GM12878 (cell line): ENCODE data around the gene MPRIP. TPM values are rescaled to one million over a fixed set of nuclear protein-coding genes. Genes with fewer than 3 reads are reported as not detected.

ENCODE experiments used
- ATAC-seq: fragments of 200-7000 bp; cut with Tn5 transposase; 3 replicates; pipeline ENCODE4 v1.9.1; 2020; ENCODE audit warnings: mild to moderate bottlenecking, moderate library complexity
- BruUV-seq: library from RNA; stranded (reverse); fragments of 400-500 nt; replicated peaks from 2 replicates; lab custom pipeline; 2021; lab: Mats Ljungman, UMichigan
- CTCF ChIA-PET: fragments of 300-600 bp; sonication (Branson Sonifier 250); formaldehyde crosslinking; extraction: SDS; loops from one replicate; lab custom pipeline; 2021; ENCODE audit warnings: inconsistent platforms; lab: Yijun Ruan, JAX
- POLR2A ChIA-PET: fragments of 350-600 bp; formaldehyde crosslinking; extraction: SDS; loops from one replicate; lab custom pipeline; 2021; ENCODE audit warnings: inconsistent platforms; lab: Charles Lee
- RAD21 ChIA-PET: fragments of 300-600 bp; sonication (Branson Sonifier 250); formaldehyde crosslinking; loops from one replicate; lab custom pipeline; 2023; ENCODE audit warnings: antibody characterized with exemption; ENCODE audit not compliant: unreplicated experiment; lab: Charles Lee
- SMC1A ChIA-PET: fragments of 300-600 bp; sonication (Branson Sonifier 250); formaldehyde crosslinking; loops from one replicate; lab custom pipeline; 2023; ENCODE audit not compliant: unreplicated experiment, uncharacterized antibody; lab: Charles Lee
- DNase-seq: peaks from one replicate; pipeline ENCODE4 v3.0.0-alpha.2; 2011; ENCODE audit warnings: low read depth, low spot score
- FAIRE-seq: peaks from 3 replicates; lab custom pipeline; 2011; peaks lifted over from hg19 to GRCh38; lab: Jason Lieb, UNC
- H2AFZ ChIP-seq: 2 replicates; pipeline ENCODE4 v1.6.0; 2011; ENCODE audit warnings: low read depth, low read length, control low read depth; ENCODE audit not compliant: control insufficient read depth
- H3K27ac ChIP-seq: 2 replicates; pipeline ENCODE4 v1.5.1; 2011; ENCODE audit warnings: control low read depth; ENCODE audit not compliant: control insufficient read depth, insufficient read depth
- H3K27me3 ChIP-seq, 2 experiments: replicated peaks in 1 of 2; 2 replicates each; pipeline versions ENCODE4 v1.6.0 to v1.6.1; 2011; ENCODE audit warnings: low read length in 1 of 2; ENCODE audit not compliant: control insufficient read depth in 2 of 2, insufficient read depth in 2 of 2
- H3K36me3 ChIP-seq, 2 experiments: 2 replicates each; pipeline ENCODE4 v1.5.1; 2011; ENCODE audit warnings: low read length in 1 of 2; ENCODE audit not compliant: control insufficient read depth in 2 of 2, insufficient read depth in 2 of 2
- H3K4me1 ChIP-seq: 2 replicates; pipeline ENCODE4 v1.6.1; 2011; ENCODE audit warnings: mild to moderate bottlenecking, low read length, moderate library complexity, mixed read lengths; ENCODE audit not compliant: control insufficient read depth, insufficient read depth
- H3K4me2 ChIP-seq: 2 replicates; pipeline ENCODE4 v1.6.0; 2011; ENCODE audit warnings: control low read depth; ENCODE audit not compliant: control insufficient read depth, insufficient read depth
- H3K4me3 ChIP-seq: fragments of 200-600 bp; sonication (generic); 2 replicates; pipeline ENCODE4 v1.5.1; 2016
- H3K79me2 ChIP-seq: 2 replicates; pipeline ENCODE4 v1.6.0; 2011; ENCODE audit warnings: low read length; ENCODE audit not compliant: control insufficient read depth, insufficient read depth
- H3K9ac ChIP-seq: 2 replicates; pipeline ENCODE4 v1.8.0; 2011; ENCODE audit warnings: low read length, control low read depth, mixed read lengths; ENCODE audit not compliant: control insufficient read depth, insufficient read depth
- H3K9me3 ChIP-seq: replicated peaks from 3 replicates; pipeline ENCODE4 v1.5.1; 2011; ENCODE audit warnings: mild to moderate bottlenecking, low read length; ENCODE audit not compliant: control insufficient read depth, insufficient read depth
- H4K20me1 ChIP-seq: 2 replicates; pipeline ENCODE4 v1.6.0; 2011; ENCODE audit not compliant: control insufficient read depth, insufficient read depth
- EED ChIP-seq: sonication (generic); IDR thresholded peaks from 2 replicates; pipeline ENCODE4 v1.6.1; 2016; ENCODE audit warnings: antibody characterized with exemption, low read depth
- ESRRA ChIP-seq: IDR thresholded peaks from 2 replicates; pipeline ENCODE4 v1.6.1; 2012; ENCODE audit warnings: mild to moderate bottlenecking, low read length, improper control_type of control experiment
- KAT2A ChIP-seq: conservative IDR thresholded peaks from 2 replicates; pipeline ENCODE4 v1.6.1; 2011; ENCODE audit warnings: low read depth, low read length; ENCODE audit not compliant: control insufficient read depth
- MYB ChIP-seq: fragments of 150-350 bp; IDR thresholded peaks from 2 replicates; pipeline ENCODE4 v1.6.1; 2014; ENCODE audit warnings: mild to moderate bottlenecking, low read depth, low read length, borderline replicate concordance
- PML ChIP-seq: IDR thresholded peaks from 2 replicates; pipeline ENCODE4 v1.6.1; 2012; ENCODE audit warnings: low read length, inconsistent platforms
- POLR2A ChIP-seq: IDR thresholded peaks from 2 replicates; pipeline ENCODE4 v1.6.1; 2011; ENCODE audit warnings: low read depth, mild to moderate bottlenecking, low read length
- RCOR1 ChIP-seq: conservative IDR thresholded peaks from 2 replicates; pipeline ENCODE4 v1.6.1; 2012; ENCODE audit warnings: low read depth, low read length, improper control_type of control experiment
- WRNIP1 ChIP-seq: IDR thresholded peaks from 2 replicates; pipeline ENCODE4 v1.6.1; 2011; ENCODE audit warnings: low read depth, low read length, improper control_type of control experiment, borderline replicate concordance
- WGBS: methylation state at CpG from one replicate; pipeline ENCODE4 v1.1.6; 2016; ENCODE audit warnings: low lambda C conversion rate; ENCODE audit not compliant: insufficient replicate concordance, insufficient coverage; ENCODE audit errors: missing lambda C conversion rate; 5-methylcytosine and 5-hydroxymethylcytosine counted together
- in situ Hi-C: fragments of 300-500 bp; cut with MboI; formaldehyde crosslinking; loops from 9 replicates; pipeline ENCODE4 v1.14.3; 2018; ENCODE audit warnings: mixed read lengths
- intact Hi-C: fragments of 100-400 bp; cut with micrococcal nuclease; formaldehyde crosslinking; loops from one replicate; pipeline ENCODE4 v1.14.2; 2022; ENCODE audit not compliant: unreplicated experiment
- polyA plus RNA-seq, 11 experiments: library from polyadenylated mRNA; depleted of rRNA in 4 of 11; unstranded in 6 of 11; stranded (reverse) in 5 of 11; fragments of >200 nt; fragmentation: Nextera tagmentation in 4 of 11; fragmentation: Illumina TruSeq in 1 of 11; extraction: Ambion mirVana in 4 of 11; extraction: Trizol in 1 of 11; gene quantifications; 1 replicate in 1 of 11; 2 replicates in 10 of 11; pipeline versions ENCODE4 v1.2.1 to v1.2.3, GENCODE V29; 2011 to 2016; ENCODE audit warnings: inconsistent platforms in 2 of 11, missing spikeins in 2 of 11, low read depth in 1 of 11
- total RNA-seq, 4 experiments: library from RNA; depleted of rRNA in 3 of 4; stranded (reverse); fragments of >200 nt in 3 of 4; fragmentation: Illumina TruSeq in 1 of 4; extraction: Trizol in 1 of 4; gene quantifications; 2 replicates each; pipeline versions ENCODE4 v1.2.1 to v1.2.3, GENCODE V29; 2013 to 2021
- TF ChIP-seq, protein P1 (sequence below): fragments of 450-650 bp; IDR thresholded peaks from 2 replicates; pipeline ENCODE4 v1.6.1; 2016; ENCODE audit warnings: mild to moderate bottlenecking, moderate library complexity, borderline replicate concordance
- TF ChIP-seq, protein P2 (sequence below): IDR thresholded peaks from 2 replicates; pipeline ENCODE4 v1.6.1; 2012; ENCODE audit warnings: low read depth, low read length, improper control_type of control experiment

Gene MPRIP
- total and polyA plus RNA-seq, 10 of the 15 experiments (the other 5 are each of a cell fraction or from before 2014, with no cell fraction given): 16.5 to 168 (median 71.7) TPM

DNA sequence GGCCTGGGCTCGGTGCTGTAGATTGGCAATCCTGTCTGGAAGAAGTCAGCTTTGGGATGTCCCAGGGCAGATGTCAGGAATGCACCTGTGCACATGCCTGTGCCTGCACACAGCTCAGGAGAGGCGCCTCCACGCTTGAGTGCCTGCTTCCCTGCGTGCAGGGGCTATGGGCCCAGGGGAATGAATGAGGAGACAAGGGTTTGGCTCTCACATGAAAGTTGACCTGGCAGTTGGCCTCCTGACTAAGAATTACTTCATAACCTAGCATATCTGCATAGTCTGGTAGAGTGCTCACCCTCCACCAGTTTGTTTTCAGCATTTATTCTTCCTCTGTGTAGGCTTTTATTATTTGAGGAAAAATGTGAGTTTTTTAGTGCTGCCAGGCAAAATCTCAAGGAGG is 113.8 kb downstream of the MPRIP start:
- no peak overlapping the region for H3K4me2 ChIP-seq
- H3K36me3 ChIP-seq: peaks cover 23 to 28% of the 10 kb centered on the region in 2 experiments

DNA sequence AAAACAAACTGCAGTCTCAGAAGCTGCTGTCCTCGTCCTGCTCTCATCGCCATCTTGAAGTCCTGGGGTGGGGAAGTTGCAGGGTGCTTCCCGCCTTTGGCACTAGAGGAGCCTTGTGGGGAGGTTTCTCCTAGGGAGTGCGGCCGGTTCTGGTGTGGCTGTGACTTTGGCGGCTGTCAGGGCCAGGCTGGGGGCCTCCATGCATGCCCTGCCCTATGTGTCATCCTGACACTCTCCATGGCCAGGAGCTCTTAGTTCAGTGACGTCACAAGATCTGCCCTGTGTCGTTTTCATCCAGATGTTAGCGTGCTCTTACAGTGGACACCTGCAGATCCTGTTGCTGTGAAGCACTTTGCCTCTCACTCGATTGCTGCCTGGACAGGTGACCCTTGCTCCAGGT is 114.3 kb downstream of the MPRIP start:
- no peaks in the 10 kb centered on the region for H3K4me1 ChIP-seq
- H3K4me2 ChIP-seq: no peak overlapping the region
- CTCF ChIA-PET: no interaction called here
- no peaks in the 10 kb centered on the region for H3K79me2 ChIP-seq
- FAIRE-seq: no peak
- 91% methylated on average over 10 of the region's 10 CpGs for WGBS
- POLR2A ChIA-PET: no interaction called here
- no peak overlapping the region for H3K9ac ChIP-seq
- no peak overlapping the region for H3K27ac ChIP-seq
- in situ Hi-C loops (no loop called here), intact Hi-C loops (no loop called here)
- no peak overlapping the region for H3K4me3 ChIP-seq
- peaks cover 23 to 28% of the 10 kb centered on the region in 2 experiments for H3K36me3 ChIP-seq
- TF ChIP-seq, protein P1, sequence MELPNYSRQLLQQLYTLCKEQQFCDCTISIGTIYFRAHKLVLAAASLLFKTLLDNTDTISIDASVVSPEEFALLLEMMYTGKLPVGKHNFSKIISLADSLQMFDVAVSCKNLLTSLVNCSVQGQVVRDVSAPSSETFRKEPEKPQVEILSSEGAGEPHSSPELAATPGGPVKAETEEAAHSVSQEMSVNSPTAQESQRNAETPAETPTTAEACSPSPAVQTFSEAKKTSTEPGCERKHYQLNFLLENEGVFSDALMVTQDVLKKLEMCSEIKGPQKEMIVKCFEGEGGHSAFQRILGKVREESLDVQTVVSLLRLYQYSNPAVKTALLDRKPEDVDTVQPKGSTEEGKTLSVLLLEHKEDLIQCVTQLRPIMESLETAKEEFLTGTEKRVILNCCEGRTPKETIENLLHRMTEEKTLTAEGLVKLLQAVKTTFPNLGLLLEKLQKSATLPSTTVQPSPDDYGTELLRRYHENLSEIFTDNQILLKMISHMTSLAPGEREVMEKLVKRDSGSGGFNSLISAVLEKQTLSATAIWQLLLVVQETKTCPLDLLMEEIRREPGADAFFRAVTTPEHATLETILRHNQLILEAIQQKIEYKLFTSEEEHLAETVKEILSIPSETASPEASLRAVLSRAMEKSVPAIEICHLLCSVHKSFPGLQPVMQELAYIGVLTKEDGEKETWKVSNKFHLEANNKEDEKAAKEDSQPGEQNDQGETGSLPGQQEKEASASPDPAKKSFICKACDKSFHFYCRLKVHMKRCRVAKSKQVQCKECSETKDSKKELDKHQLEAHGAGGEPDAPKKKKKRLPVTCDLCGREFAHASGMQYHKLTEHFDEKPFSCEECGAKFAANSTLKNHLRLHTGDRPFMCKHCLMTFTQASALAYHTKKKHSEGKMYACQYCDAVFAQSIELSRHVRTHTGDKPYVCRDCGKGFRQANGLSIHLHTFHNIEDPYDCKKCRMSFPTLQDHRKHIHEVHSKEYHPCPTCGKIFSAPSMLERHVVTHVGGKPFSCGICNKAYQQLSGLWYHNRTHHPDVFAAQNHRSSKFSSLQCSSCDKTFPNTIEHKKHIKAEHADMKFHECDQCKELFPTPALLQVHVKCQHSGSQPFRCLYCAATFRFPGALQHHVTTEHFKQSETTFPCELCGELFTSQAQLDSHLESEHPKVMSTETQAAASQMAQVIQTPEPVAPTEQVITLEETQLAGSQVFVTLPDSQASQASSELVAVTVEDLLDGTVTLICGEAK: no peak
- TF ChIP-seq POLR2A: no peak
- TF ChIP-seq PML: no peak
- TF ChIP-seq RCOR1: no peak
- TF ChIP-seq, protein P2, sequence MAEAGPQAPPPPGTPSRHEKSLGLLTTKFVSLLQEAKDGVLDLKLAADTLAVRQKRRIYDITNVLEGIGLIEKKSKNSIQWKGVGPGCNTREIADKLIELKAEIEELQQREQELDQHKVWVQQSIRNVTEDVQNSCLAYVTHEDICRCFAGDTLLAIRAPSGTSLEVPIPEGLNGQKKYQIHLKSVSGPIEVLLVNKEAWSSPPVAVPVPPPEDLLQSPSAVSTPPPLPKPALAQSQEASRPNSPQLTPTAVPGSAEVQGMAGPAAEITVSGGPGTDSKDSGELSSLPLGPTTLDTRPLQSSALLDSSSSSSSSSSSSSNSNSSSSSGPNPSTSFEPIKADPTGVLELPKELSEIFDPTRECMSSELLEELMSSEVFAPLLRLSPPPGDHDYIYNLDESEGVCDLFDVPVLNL: no peak
- TF ChIP-seq MYB: no peak
- TF ChIP-seq EED: no peak
- TF ChIP-seq WRNIP1: no peak
- TF ChIP-seq ESRRA: no peak
- SMC1A ChIA-PET: no interaction called here
- RAD21 ChIA-PET: no interaction called here
- no peaks in the 10 kb centered on the region for H3K9me3 ChIP-seq
- H4K20me1 ChIP-seq: no peaks in the 10 kb centered on the region
- no peak for DNase-seq
- BruUV-seq: no TSS peak
- H3K27me3 ChIP-seq: no peaks in the 10 kb centered on the region
- H2AFZ ChIP-seq: no peak overlapping the region
- no peak for ATAC-seq

More for the DNA sequence above, 113.8 kb downstream of the MPRIP start:
- H3K4me1 ChIP-seq: peaks cover 4% of the 10 kb centered on the region
- POLR2A ChIA-PET: no interaction called here
- RAD21 ChIA-PET: no interaction called here
- H3K79me2 ChIP-seq: no peaks in the 10 kb centered on the region
- ATAC-seq (no peak), FAIRE-seq (no peak), DNase-seq (no peak)
- H3K9me3 ChIP-seq: no peaks in the 10 kb centered on the region
- BruUV-seq: no TSS peak
- no peak overlapping the region for H3K4me3 ChIP-seq
- H3K27me3 ChIP-seq: no peaks in the 10 kb centered on the region
- 57% methylated on average over 4 of the region's 4 CpGs for WGBS
- TF ChIP-seq KAT2A: no peak
- no peaks in the 10 kb centered on the region for H4K20me1 ChIP-seq
- SMC1A ChIA-PET: no interaction called here
- intact Hi-C loops: no loop called here
- no peak overlapping the region for H3K9ac ChIP-seq
- in situ Hi-C loops: no loop called here
- H2AFZ ChIP-seq: no peak overlapping the region
- H3K27ac ChIP-seq: no peak overlapping the region
- CTCF ChIA-PET: no interaction called here
